Spleen (tissue), 11 donors: ENCODE measurements around the gene UBAC1. TPM values are rescaled to one million over a fixed set of nuclear protein-coding genes. Genes with fewer than 3 reads are reported as not detected.

Source experiments
- DNase-seq: peaks from one replicate; pipeline ENCODE4 v3.0.0-alpha.2; 2020
- H3K27ac ChIP-seq, 8 donors: fragments of 200-600 bp; sonication (generic) in 7 of 8; 1 replicate in 4 of 8; 2 replicates in 4 of 8; pipeline versions ENCODE4 v1.5.0 to v1.8.0; 2016 to 2021; ENCODE audit warnings: inconsistent platforms in 4 of 8, mild to moderate bottlenecking in 4 of 8, moderate library complexity in 1 of 8
- H3K27me3 ChIP-seq, 7 donors: fragments of 200-600 bp; sonication (generic) in 6 of 7; replicated peaks in 1 of 7; 1 replicate in 4 of 7; 2 replicates in 3 of 7; pipeline versions ENCODE4 v1.5.0 to v1.8.0; 2016 to 2021; ENCODE audit warnings: inconsistent platforms in 3 of 7, mild to moderate bottlenecking in 1 of 7
- H3K36me3 ChIP-seq, 6 donors: fragments of 200-600 bp; sonication (generic) in 5 of 6; 1 replicate in 4 of 6; 2 replicates in 2 of 6; pipeline versions ENCODE4 v1.5.0 to v1.8.0; 2016 to 2021; ENCODE audit warnings: inconsistent platforms in 2 of 6
- H3K4me1 ChIP-seq, 6 donors: fragments of 200-600 bp; sonication (generic) in 5 of 6; 1 replicate in 3 of 6; 2 replicates in 3 of 6; pipeline versions ENCODE4 v1.5.0 to v1.8.0; 2016 to 2021; ENCODE audit warnings: inconsistent platforms in 3 of 6
- H3K4me3 ChIP-seq, 8 donors: fragments of 200-600 bp; sonication (generic) in 7 of 8; 1 replicate in 4 of 8; 2 replicates in 4 of 8; pipeline versions ENCODE4 v1.5.0 to v1.8.0; 2016 to 2021; ENCODE audit warnings: inconsistent platforms in 4 of 8, mild to moderate bottlenecking in 4 of 8, moderate library complexity in 2 of 8
- H3K9me3 ChIP-seq, 8 donors: fragments of 200-600 bp; sonication (generic) in 7 of 8; 1 replicate in 4 of 8; 2 replicates in 4 of 8; pipeline versions ENCODE4 v1.5.0 to v1.8.0; 2016 to 2021; ENCODE audit warnings: inconsistent platforms in 4 of 8
- POLR2A ChIP-seq, 3 donors: fragments of 450-650 bp; IDR thresholded peaks; one replicate each; pipeline ENCODE4 v1.5.1; 2017; ENCODE audit warnings: antibody characterized with exemption in 3 of 3, mild to moderate bottlenecking in 1 of 3
- POLR2AphosphoS5 ChIP-seq, 3 donors: sonication (generic); formaldehyde crosslinking; IDR thresholded peaks; one replicate each; pipeline ENCODE4 v1.5.1; 2017; ENCODE audit warnings: antibody characterized with exemption in 3 of 3
- WGBS, 5 donors: extraction: QIAGEN DNeasy Blood & Tissue Kit in 3 of 5; methylation state at CpG; one replicate each; pipeline versions ENCODE4 v1.1.5 to v1.1.7; 2013 to 2018; 5-methylcytosine and 5-hydroxymethylcytosine counted together
- intact Hi-C: fragments of 100-400 bp; cut with DNase I; formaldehyde crosslinking; loops from one replicate; pipeline ENCODE4 v1.15.0; 2023; ENCODE audit warnings: low total_unique reads
- polyA plus RNA-seq, 3 donors: library from polyadenylated mRNA; stranded (reverse); fragments of 200-250 nt; gene quantifications; one replicate each; pipeline ENCODE4 v1.2.1, GENCODE V29; 2013
- total RNA-seq, 7 donors: library from RNA; depleted of rRNA in 3 of 7; stranded (reverse); fragments of >200 nt in 3 of 7; fragmentation: NEBNext Ultra II Directional in 4 of 7; extraction: Animal tissue kit (Norgen Biotek cat#: 25700) in 4 of 7; gene quantifications; one replicate each; pipeline versions ENCODE4 v1.1.0 to v1.2.1, GENCODE V29; 2016 to 2021
- TF ChIP-seq, protein P1 (sequence below), 11 experiments: fragments of 200-600 bp in 7 of 11; fragments of 450-650 bp in 4 of 11; sonication (generic) in 4 of 11; IDR thresholded peaks in 8 of 11; conservative IDR thresholded peaks in 3 of 11; 1 replicate in 7 of 11; 2 replicates in 4 of 11; pipeline versions ENCODE4 v1.4.0 to v1.8.0; 2016 to 2021; ENCODE audit warnings: antibody characterized with exemption in 11 of 11, inconsistent platforms in 4 of 11, mild to moderate bottlenecking in 1 of 11
- donor health status: healthy with polysubstance abuse.
- donor health status: DM: no; HTN: no; CAD: no; lungs with moderate emphysema.
- donor health status: DM: no; HTN: no; CAD: no.
- donor health status: Bipolar disorder and iron deficiency.
- donor health status: healthy.
- donor health status: DM: no; HTN: no; CAD: no.
- donor health status: DM: yes; HTN: yes; CAD: no.

The UBAC1 gene
- total and polyA plus RNA-seq, 10 donors: 28.0 to 45.8 (median 34.5) TPM

DNA sequence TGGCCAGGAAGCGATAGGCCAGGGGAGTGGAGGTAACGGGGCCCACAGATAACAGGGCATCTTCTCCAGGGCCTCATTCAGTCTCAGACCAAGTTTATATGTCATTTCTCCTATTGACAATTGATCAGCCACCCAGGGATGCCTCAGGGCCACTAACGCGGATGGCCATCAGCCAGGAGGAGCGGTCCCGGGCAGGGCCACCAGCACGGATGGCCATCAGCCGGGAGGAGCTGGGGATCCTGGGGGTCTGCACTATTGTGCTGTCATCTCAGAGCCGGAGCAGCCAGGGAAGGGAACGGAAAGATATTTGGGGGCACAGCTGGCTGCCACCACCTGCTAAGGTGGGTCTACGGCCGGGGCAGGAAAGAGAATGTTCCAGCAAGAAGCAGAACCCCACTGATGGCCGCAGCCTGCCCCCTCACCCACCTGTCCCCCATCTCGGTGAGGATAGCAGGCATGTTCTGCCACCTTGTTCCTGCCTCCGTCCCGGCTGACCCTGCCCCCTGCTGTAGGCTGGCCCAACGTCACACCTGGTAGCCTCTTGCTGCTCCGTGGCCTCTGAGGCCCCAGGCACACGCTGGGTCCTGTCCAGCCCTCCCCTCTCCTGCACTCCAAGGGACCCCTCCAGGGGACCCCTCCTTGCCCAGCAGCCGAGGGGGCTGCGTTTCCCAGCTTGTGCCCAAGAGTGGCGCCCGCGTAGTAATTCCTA lies 21.5 kb upstream of the UBAC1 start:
- WGBS, 5 donors: 87 to 94% (median 90%) methylated on average over 22 to 24 of the region's 24 CpGs
- TF ChIP-seq POLR2AphosphoS5 (IDR thresholded peaks at IDR 0.05) (no peak), POLR2A (IDR thresholded peaks at IDR 0.05) (no peak)
- TF ChIP-seq, protein P1, sequence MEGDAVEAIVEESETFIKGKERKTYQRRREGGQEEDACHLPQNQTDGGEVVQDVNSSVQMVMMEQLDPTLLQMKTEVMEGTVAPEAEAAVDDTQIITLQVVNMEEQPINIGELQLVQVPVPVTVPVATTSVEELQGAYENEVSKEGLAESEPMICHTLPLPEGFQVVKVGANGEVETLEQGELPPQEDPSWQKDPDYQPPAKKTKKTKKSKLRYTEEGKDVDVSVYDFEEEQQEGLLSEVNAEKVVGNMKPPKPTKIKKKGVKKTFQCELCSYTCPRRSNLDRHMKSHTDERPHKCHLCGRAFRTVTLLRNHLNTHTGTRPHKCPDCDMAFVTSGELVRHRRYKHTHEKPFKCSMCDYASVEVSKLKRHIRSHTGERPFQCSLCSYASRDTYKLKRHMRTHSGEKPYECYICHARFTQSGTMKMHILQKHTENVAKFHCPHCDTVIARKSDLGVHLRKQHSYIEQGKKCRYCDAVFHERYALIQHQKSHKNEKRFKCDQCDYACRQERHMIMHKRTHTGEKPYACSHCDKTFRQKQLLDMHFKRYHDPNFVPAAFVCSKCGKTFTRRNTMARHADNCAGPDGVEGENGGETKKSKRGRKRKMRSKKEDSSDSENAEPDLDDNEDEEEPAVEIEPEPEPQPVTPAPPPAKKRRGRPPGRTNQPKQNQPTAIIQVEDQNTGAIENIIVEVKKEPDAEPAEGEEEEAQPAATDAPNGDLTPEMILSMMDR (IDR thresholded peaks at IDR 0.05 in 8 of 11, conservative IDR thresholded peaks at IDR 0.05 in 3 of 11): no peak
- H3K27ac ChIP-seq: no peak overlapping the region
- no peak for DNase-seq
- H3K4me1 ChIP-seq: peaks cover 4 to 42% (median 14%) of the 10 kb centered on the region in 6 donors
- no peak overlapping the region for H3K4me3 ChIP-seq
- no peaks in the 10 kb centered on the region for H3K9me3 ChIP-seq
- intact Hi-C loops: no loop called here
- H3K27me3 ChIP-seq: peaks cover 0 to 57% (median 0%) of the 10 kb centered on the region in 7 donors
- no peaks in the 10 kb centered on the region for H3K36me3 ChIP-seq

DNA sequence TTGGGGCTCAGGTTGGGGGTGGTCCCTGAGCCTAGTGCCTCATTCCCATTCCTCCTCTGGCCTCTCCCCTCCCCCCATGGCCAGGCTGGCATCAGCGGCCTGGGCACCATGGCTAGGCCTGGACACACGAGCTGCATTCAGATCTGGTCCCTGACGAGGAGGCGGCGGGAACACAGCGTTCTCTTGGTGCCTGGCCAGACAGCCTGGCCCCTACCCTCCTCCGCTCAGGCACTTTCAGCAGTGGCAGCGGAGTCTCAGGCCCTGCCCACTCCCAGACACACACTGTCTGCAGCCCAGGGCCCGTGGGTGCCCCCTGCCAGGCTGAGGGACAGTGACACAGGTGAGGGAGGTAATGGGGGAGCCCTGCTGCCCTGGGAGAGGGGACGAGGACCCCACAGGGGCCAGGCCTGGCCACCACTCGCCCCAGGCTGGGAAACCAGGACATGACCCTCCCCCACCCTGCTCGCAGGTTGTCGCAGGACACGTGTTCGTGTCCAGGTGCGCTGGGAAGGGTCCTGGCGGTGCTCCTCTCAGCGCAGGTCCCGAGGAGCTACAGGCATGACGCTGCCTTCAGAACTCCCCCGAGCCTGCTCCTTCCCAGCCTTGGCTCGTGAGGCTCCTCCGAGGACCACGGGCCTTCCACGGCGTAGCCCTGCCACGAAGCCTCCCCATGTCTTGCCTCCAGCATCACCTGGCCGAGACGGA lies 19.9 kb upstream of the UBAC1 start:
- 86 to 92% (median 88%) methylated on average over 10 to 29 of the region's 29 CpGs for WGBS, 5 donors
- no peak overlapping the region for H3K4me3 ChIP-seq
- H3K36me3 ChIP-seq: no peaks in the 10 kb centered on the region
- no peak for DNase-seq
- peaks cover 4 to 38% (median 14%) of the 10 kb centered on the region in 6 donors for H3K4me1 ChIP-seq
- intact Hi-C loops: no loop called here
- TF ChIP-seq POLR2AphosphoS5 (IDR thresholded peaks at IDR 0.05) (no peak), POLR2A (IDR thresholded peaks at IDR 0.05) (no peak)
- TF ChIP-seq, protein P1 (IDR thresholded peaks at IDR 0.05 in 8 of 11, conservative IDR thresholded peaks at IDR 0.05 in 3 of 11): no peak
- no peaks in the 10 kb centered on the region for H3K9me3 ChIP-seq
- peaks cover 0 to 55% (median 0%) of the 10 kb centered on the region in 7 donors for H3K27me3 ChIP-seq
- no peak overlapping the region for H3K27ac ChIP-seq

DNA sequence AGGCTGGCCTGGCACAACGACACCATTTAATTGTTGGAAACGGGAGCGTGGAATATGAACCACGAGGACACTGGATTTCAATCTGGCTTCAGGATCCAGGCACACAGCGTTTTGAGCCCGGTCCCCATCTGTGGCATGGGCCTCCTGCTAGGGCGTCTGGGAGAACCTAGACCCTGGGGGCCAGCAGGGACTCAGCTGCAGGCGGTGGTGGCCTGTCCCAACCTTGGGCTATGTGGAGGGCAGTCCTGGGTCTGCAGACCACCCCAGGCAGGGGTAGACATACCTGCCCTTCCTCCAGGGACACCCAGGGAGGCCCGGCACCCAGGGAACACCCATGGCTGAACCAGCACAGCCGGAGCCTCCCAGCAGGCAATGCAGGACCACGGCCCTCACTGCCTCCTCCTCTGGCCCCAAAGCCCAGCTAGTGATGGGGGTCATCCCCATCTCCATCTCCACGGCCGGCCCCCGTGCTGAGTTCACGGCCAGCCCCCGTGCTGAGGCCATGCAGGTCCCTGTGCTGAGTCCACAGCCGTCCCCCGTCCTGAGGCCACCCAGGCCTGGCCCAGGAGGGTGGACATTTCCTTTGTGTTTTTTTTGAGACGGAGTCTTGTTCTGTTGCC lies 18.5 kb upstream of the UBAC1 start:
- 53 to 71% (median 61%) methylated on average over 12 to 19 of the region's 19 CpGs for WGBS, 5 donors
- Histone ChIP-seq H3K27ac (peak overlapping the region in 3 of 8 donors; percentile 27 to 53 (median 35)), H3K36me3 (no peaks in the 10 kb centered on the region), H3K27me3 (peaks cover 0 to 49% (median 0%) of the 10 kb centered on the region in 7 donors), H3K9me3 (no peaks in the 10 kb centered on the region), H3K4me3 (peak overlapping the region in 1 of 8 donors; percentile 11), H3K4me1 (peaks cover 4 to 24% (median 14%) of the 10 kb centered on the region in 6 donors)
- no peak for TF ChIP-seq POLR2A (IDR thresholded peaks at IDR 0.05)
- no peak for TF ChIP-seq POLR2AphosphoS5 (IDR thresholded peaks at IDR 0.05)
- TF ChIP-seq, protein P1 (IDR thresholded peaks at IDR 0.05 in 8 of 11, conservative IDR thresholded peaks at IDR 0.05 in 3 of 11): no peak
- intact Hi-C loops: no loop called here
- no peak for DNase-seq
